ENCODE measurements around the gene SEC14L1.
A peak's percentile ranks its signal among the peaks of the same experiment; 100 is the strongest.
"Not testable (repeated sequence)": the region's sequence is repeated elsewhere in the genome, so short reads cannot be mapped to it uniquely, and the experiment has no call there.

Gene SEC14L1

GRCh38 chr17:77140878-77141767 is at the start of gene SEC14L1:
SEC14L1 (plus strand) TSS chr17:77140969; CDS start chr17:77143597, 2,628 bp downstream.
- no peak for DNase-seq (ENCODE audit: low read depth)

GRCh38 chr17:77092025-77092424 is 48.7 kb upstream of the SEC14L1 start:
- DNase-seq (ENCODE audit: low read depth) = no peak

GRCh38 chr17:77095461-77095860 is 45.3 kb upstream of the SEC14L1 start:
- DNase-seq (ENCODE audit: low read depth) = no peak

- DNase-seq (ENCODE audit: low read depth) = peak; percentile 43
Measured at GRCh38 chr17:77096570-77097214, 44.1 kb upstream of the SEC14L1 start.

GRCh38 chr17:77097631-77098180 is 43.1 kb upstream of the SEC14L1 start:
- no peak for DNase-seq (ENCODE audit: low read depth)

GRCh38 chr17:77098884-77099545 is 41.8 kb upstream of the SEC14L1 start:
- DNase-seq (ENCODE audit: low read depth) = peak; percentile 52

- DNase-seq (ENCODE audit: low read depth) = no peak
Measured at GRCh38 chr17:77099997-77100396, 40.8 kb upstream of the SEC14L1 start.

GRCh38 chr17:77101521-77102410 is 39.0 kb upstream of the SEC14L1 start:
- no peak for DNase-seq (ENCODE audit: low read depth)

GRCh38 chr17:77102411-77103134 is 38.2 kb upstream of the SEC14L1 start:
- DNase-seq (ENCODE audit: low read depth) = not testable (repeated sequence)

- DNase-seq (ENCODE audit: low read depth) = no peak
Measured at GRCh38 chr17:77105706-77106105, 35.1 kb upstream of the SEC14L1 start.

- no peak for DNase-seq (ENCODE audit: low read depth)
Measured at GRCh38 chr17:77106874-77107358, 33.9 kb upstream of the SEC14L1 start.

GRCh38 chr17:77107506-77108433 is 33.0 kb upstream of the SEC14L1 start:
- no peak for DNase-seq (ENCODE audit: low read depth)

- no peak for DNase-seq (ENCODE audit: low read depth)
Measured at GRCh38 chr17:77109159-77109759, 31.5 kb upstream of the SEC14L1 start.

- DNase-seq (ENCODE audit: low read depth) = no peak
Measured at GRCh38 chr17:77109764-77110359, 30.9 kb upstream of the SEC14L1 start.

- DNase-seq (ENCODE audit: low read depth) = not testable (repeated sequence)
Measured at GRCh38 chr17:77111165-77111933, 29.4 kb upstream of the SEC14L1 start.

GRCh38 chr17:77111934-77112296 is 28.9 kb upstream of the SEC14L1 start:
- no peak for DNase-seq (ENCODE audit: low read depth)

GRCh38 chr17:77115510-77115909 is 25.3 kb upstream of the SEC14L1 start:
- no peak for DNase-seq (ENCODE audit: low read depth)

- no peak for DNase-seq (ENCODE audit: low read depth)
Measured at GRCh38 chr17:77115947-77116346, 24.8 kb upstream of the SEC14L1 start.
